Measurements from ENCODE around the gene SP100. TPM values are rescaled to one million over a fixed set of nuclear protein-coding genes. Genes with fewer than 3 reads are reported as not detected.

The SP100 gene
- polyA plus RNA-seq, 1 donor (not counting 4 experiments of a cell fraction or from before 2014, with no cell fraction given) = 136 TPM

- Histone ChIP-seq H2AFZ (ENCODE audit: control insufficient read depth, low read length) (no peak overlapping the region), H3K9me1 (ENCODE audit: control insufficient read depth, extremely low read depth, insufficient read depth, low read length) (no peaks in the 10 kb centered on the region), H3K4me3 (ENCODE audit: control insufficient read depth in 2 of 3, extremely low read depth in 1 of 3, insufficient read depth in 2 of 3, low read depth in 1 of 3, low read length in 3 of 3) (peak overlapping the region; percentile 62 to 91 (median 90)), H4K20me1 (ENCODE audit: control insufficient read depth, extremely low read depth, insufficient read depth, low read length) (no peaks in the 10 kb centered on the region), H3K79me2 (ENCODE audit: control insufficient read depth, insufficient read depth, low read length) (peaks cover 70% of the 10 kb centered on the region), H3K27me3 (ENCODE audit: control insufficient read depth, extremely low read depth, insufficient read depth, low read length) (no peaks in the 10 kb centered on the region), H3K4me1 (ENCODE audit: control insufficient read depth, extremely low read depth, insufficient read depth, low read length) (peaks cover 30% of the 10 kb centered on the region), H3K9ac (ENCODE audit: control insufficient read depth, extremely low read depth, insufficient read depth, low read length) (peak overlapping the region; percentile 61), H3K9me3 (ENCODE audit: control insufficient read depth, low read depth, low read length) (no peaks in the 10 kb centered on the region), H3K27ac (ENCODE audit: control insufficient read depth, insufficient read depth, low read length) (peak overlapping the region; percentile 48), H3K36me3 (ENCODE audit: control insufficient read depth in 2 of 2, extremely low read depth in 1 of 2, insufficient read depth in 2 of 2, low read length in 2 of 2) (peaks cover 0 to 3% of the 10 kb centered on the region in 2 experiments), H3K4me2 (ENCODE audit: control insufficient read depth, extremely low read depth, insufficient read depth, low read depth, low read length) (peak overlapping the region; percentile 90)
- no peak for DNase-seq (ENCODE audit: low read depth, low spot score)
- FAIRE-seq = peak; percentile 13
- dilution Hi-C loops (cut with MboI; ENCODE audit: extremely low pct_ligation_motif_present, low sequenced_read_pairs) = no loop called here
- TF ChIP-seq, protein P1, sequence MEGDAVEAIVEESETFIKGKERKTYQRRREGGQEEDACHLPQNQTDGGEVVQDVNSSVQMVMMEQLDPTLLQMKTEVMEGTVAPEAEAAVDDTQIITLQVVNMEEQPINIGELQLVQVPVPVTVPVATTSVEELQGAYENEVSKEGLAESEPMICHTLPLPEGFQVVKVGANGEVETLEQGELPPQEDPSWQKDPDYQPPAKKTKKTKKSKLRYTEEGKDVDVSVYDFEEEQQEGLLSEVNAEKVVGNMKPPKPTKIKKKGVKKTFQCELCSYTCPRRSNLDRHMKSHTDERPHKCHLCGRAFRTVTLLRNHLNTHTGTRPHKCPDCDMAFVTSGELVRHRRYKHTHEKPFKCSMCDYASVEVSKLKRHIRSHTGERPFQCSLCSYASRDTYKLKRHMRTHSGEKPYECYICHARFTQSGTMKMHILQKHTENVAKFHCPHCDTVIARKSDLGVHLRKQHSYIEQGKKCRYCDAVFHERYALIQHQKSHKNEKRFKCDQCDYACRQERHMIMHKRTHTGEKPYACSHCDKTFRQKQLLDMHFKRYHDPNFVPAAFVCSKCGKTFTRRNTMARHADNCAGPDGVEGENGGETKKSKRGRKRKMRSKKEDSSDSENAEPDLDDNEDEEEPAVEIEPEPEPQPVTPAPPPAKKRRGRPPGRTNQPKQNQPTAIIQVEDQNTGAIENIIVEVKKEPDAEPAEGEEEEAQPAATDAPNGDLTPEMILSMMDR (optimal IDR thresholded peaks at IDR 0.05 in 1 of 3, IDR thresholded peaks at IDR 0.05 in 1 of 3, conservative IDR thresholded peaks at IDR 0.05 in 1 of 3; ENCODE audit: extremely low read depth in 1 of 3, insufficient read depth in 2 of 3, low read length in 3 of 3) = no peak
- no peak for TF ChIP-seq EZH2 (IDR thresholded peaks at IDR 0.05; ENCODE audit: low read length)
These were observed 2.5 kb downstream of the SP100 start for GRCh38 chr2:230418341-230419016.

- no peaks in the 10 kb centered on the region for H3K9me3 ChIP-seq (ENCODE audit: control insufficient read depth, low read depth, low read length)
- H3K79me2 ChIP-seq (ENCODE audit: control insufficient read depth, insufficient read depth, low read length) = peaks cover 77% of the 10 kb centered on the region
- no peak overlapping the region for H2AFZ ChIP-seq (ENCODE audit: control insufficient read depth, low read length)
- no peak overlapping the region for H3K9ac ChIP-seq (ENCODE audit: control insufficient read depth, extremely low read depth, insufficient read depth, low read length)
- FAIRE-seq = peak; percentile 43
- peaks cover 0 to 3% of the 10 kb centered on the region in 2 experiments for H3K36me3 ChIP-seq (ENCODE audit: control insufficient read depth in 2 of 2, extremely low read depth in 1 of 2, insufficient read depth in 2 of 2, low read length in 2 of 2)
- H3K4me3 ChIP-seq (ENCODE audit: control insufficient read depth in 2 of 3, extremely low read depth in 1 of 3, insufficient read depth in 2 of 3, low read depth in 1 of 3, low read length in 3 of 3) = peak overlapping the region in 2 of 3 experiments; percentile 29 to 90
- TF ChIP-seq, protein P1 (optimal IDR thresholded peaks at IDR 0.05 in 1 of 3, IDR thresholded peaks at IDR 0.05 in 1 of 3, conservative IDR thresholded peaks at IDR 0.05 in 1 of 3; ENCODE audit: extremely low read depth in 1 of 3, insufficient read depth in 2 of 3, low read length in 3 of 3) = no peak
- no peak for TF ChIP-seq EZH2 (IDR thresholded peaks at IDR 0.05; ENCODE audit: low read length)
- no peaks in the 10 kb centered on the region for H3K27me3 ChIP-seq (ENCODE audit: control insufficient read depth, extremely low read depth, insufficient read depth, low read length)
- DNase-seq (ENCODE audit: low read depth, low spot score) = no peak
- H3K9me1 ChIP-seq (ENCODE audit: control insufficient read depth, extremely low read depth, insufficient read depth, low read length) = no peaks in the 10 kb centered on the region
- H3K4me1 ChIP-seq (ENCODE audit: control insufficient read depth, extremely low read depth, insufficient read depth, low read length) = peaks cover 26% of the 10 kb centered on the region
- H3K27ac ChIP-seq (ENCODE audit: control insufficient read depth, insufficient read depth, low read length) = no peak overlapping the region
- H4K20me1 ChIP-seq (ENCODE audit: control insufficient read depth, extremely low read depth, insufficient read depth, low read length) = no peaks in the 10 kb centered on the region
- H3K4me2 ChIP-seq (ENCODE audit: control insufficient read depth, extremely low read depth, insufficient read depth, low read depth, low read length) = peak overlapping the region; percentile 90
- dilution Hi-C loops (cut with MboI; ENCODE audit: extremely low pct_ligation_motif_present, low sequenced_read_pairs) = no loop called here
These were observed 3.2 kb downstream of the SP100 start for GRCh38 chr2:230419181-230419580.
